PC-3 (cell line): ENCODE results near the gene UPB1. TPM values are rescaled to one million over a fixed set of nuclear protein-coding genes. Genes with fewer than 3 reads are reported as not detected.
"Not testable (repeated sequence)": the region's sequence is repeated elsewhere in the genome, so short reads cannot be mapped to it uniquely, and the experiment has no call there.

Source experiments
- ATAC-seq: fragments of 200-7000 bp; cut with Tn5 transposase; 2 replicates; pipeline ENCODE4 v1.9.1; 2020; ENCODE audit warnings: mild to moderate bottlenecking, moderate library complexity
- BruUV-seq: library from RNA; stranded (reverse); fragments of 400-500 nt; replicated peaks from 2 replicates; lab custom pipeline; 2021; lab: Mats Ljungman, UMichigan
- CTCF ChIA-PET: fragments of 300-600 bp; sonication (Branson Sonifier 250); formaldehyde crosslinking; loops from one replicate; lab custom pipeline; 2022; ENCODE audit warnings: antibody characterized with exemption; lab: Charles Lee
- POLR2A ChIA-PET: fragments of 300-600 bp; sonication (Branson Sonifier 250); formaldehyde crosslinking; loops from one replicate; lab custom pipeline; 2022; ENCODE audit warnings: antibody characterized with exemption; ENCODE audit not compliant: unreplicated experiment; lab: Charles Lee
- DNase-seq: peaks from one replicate; pipeline ENCODE4 v3.0.0-alpha.2; 2015
- H2AFZ ChIP-seq: fragments of 300-600 bp; sonication (generic); 2 replicates; pipeline ENCODE4 v1.6.0; 2016; ENCODE audit warnings: antibody characterized with exemption, low read length
- H3F3A ChIP-seq: fragments of 300-600 bp; sonication (generic); one replicate; pipeline ENCODE4 v1.6.0; 2017; ENCODE audit warnings: antibody characterized with exemption, low read length, control low read depth, mild to moderate bottlenecking; ENCODE audit not compliant: unreplicated experiment
- H3K27ac ChIP-seq: fragments of 300-600 bp; sonication (generic); 2 replicates; pipeline ENCODE4 v1.5.1; 2016; ENCODE audit warnings: mild to moderate bottlenecking, low read length
- H3K27me3 ChIP-seq: fragments of 300-600 bp; sonication (generic); 2 replicates; pipeline ENCODE4 v1.6.1; 2016; ENCODE audit warnings: low read length, mixed read lengths
- H3K36me3 ChIP-seq: fragments of 300-600 bp; sonication (generic); 2 replicates; pipeline ENCODE4 v1.6.1; 2016; ENCODE audit warnings: low read depth, mixed run types, low read length, mixed read lengths
- H3K4me1 ChIP-seq: fragments of 300-600 bp; sonication (generic); 2 replicates; pipeline ENCODE4 v1.5.1; 2016; ENCODE audit warnings: low read length; ENCODE audit not compliant: insufficient read depth
- H3K4me2 ChIP-seq: fragments of 300-600 bp; sonication (generic); 2 replicates; pipeline ENCODE4 v1.6.0; 2016; ENCODE audit warnings: low read length
- H3K4me3 ChIP-seq: fragments of 300-600 bp; sonication (generic); 2 replicates; pipeline ENCODE4 v1.5.1; 2016; ENCODE audit warnings: mild to moderate bottlenecking, low read length, mixed read lengths
- H3K79me2 ChIP-seq: fragments of 300-600 bp; sonication (generic); 2 replicates; pipeline ENCODE4 v1.6.1; 2017; ENCODE audit warnings: low read length, mixed read lengths
- H3K9ac ChIP-seq: fragments of 300-600 bp; sonication (generic); 2 replicates; pipeline ENCODE4 v1.6.0; 2016; ENCODE audit warnings: mild to moderate bottlenecking, low read length
- H3K9me2 ChIP-seq: fragments of 300-600 bp; sonication (generic); replicated peaks from 2 replicates; pipeline ENCODE4 v1.6.1; 2016; ENCODE audit warnings: mixed run types, low read length, mixed read lengths
- H3K9me3 ChIP-seq: fragments of 300-600 bp; sonication (generic); 2 replicates; pipeline ENCODE4 v1.6.1; 2016; ENCODE audit warnings: low read length, mixed read lengths
- H4K20me1 ChIP-seq: fragments of 300-600 bp; sonication (generic); 2 replicates; pipeline ENCODE4 v1.6.1; 2016; ENCODE audit warnings: low read length, mixed read lengths
- EZH2 ChIP-seq: fragments of 300-600 bp; sonication (generic); IDR thresholded peaks from one replicate; pipeline ENCODE4 v1.6.1; 2017; ENCODE audit warnings: antibody characterized with exemption, mild to moderate bottlenecking, low read length; ENCODE audit not compliant: unreplicated experiment
- EZH2phosphoT487 ChIP-seq: fragments of 300-600 bp; sonication (generic); IDR thresholded peaks from 2 replicates; pipeline ENCODE4 v1.6.1; 2018; ENCODE audit warnings: mild to moderate bottlenecking, antibody characterized with exemption, low read length, borderline replicate concordance
- intact Hi-C: fragments of 100-400 bp; cut with micrococcal nuclease; formaldehyde crosslinking; loops from 2 replicates; pipeline ENCODE4 v1.9.0; 2023
- total RNA-seq: library from RNA; depleted of rRNA; stranded (reverse); fragments of >200 nt; gene quantifications from 2 replicates; pipeline ENCODE4 v1.2.3, GENCODE V29; 2014
- TF ChIP-seq, protein P1 (sequence below): fragments of 300-600 bp; sonication (generic); conservative IDR thresholded peaks from 2 replicates; pipeline ENCODE4 v1.5.1; 2017; ENCODE audit warnings: antibody characterized with exemption, low read depth, mild to moderate bottlenecking, low read length

UPB1 gene
- total RNA-seq, 1 experiment from 2014 or later = 0.29 TPM

DNA sequence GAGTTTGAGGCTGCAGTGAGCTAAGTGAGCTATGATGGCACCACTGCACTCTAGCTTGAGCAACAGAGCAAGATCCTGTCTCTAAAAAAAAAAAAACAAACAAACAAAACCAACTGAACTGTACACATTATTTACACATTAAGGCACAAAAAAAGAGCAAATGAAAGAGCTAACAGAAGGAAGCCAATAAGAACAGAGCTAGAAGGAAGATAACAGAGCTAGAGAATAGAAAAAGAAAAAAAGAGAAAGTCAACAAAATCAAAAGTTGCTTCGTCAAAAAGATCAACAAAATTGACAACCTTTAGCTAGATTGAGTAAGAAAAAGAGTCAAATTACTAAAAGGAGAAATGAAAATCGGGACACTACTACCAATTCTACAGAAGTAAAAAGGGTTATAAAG, 34.8 kb downstream of the UPB1 start:
- Histone ChIP-seq H3K9ac (no peak overlapping the region), H3K27ac (no peak overlapping the region), H4K20me1 (no peaks in the 10 kb centered on the region), H3K27me3 (no peaks in the 10 kb centered on the region), H3K79me2 (no peaks in the 10 kb centered on the region), H2AFZ (no peak overlapping the region), H3K4me3 (no peak overlapping the region), H3K4me1 (no peaks in the 10 kb centered on the region), H3K9me3 (no peaks in the 10 kb centered on the region), H3K4me2 (no peak overlapping the region), H3K9me2 (no peaks in the 10 kb centered on the region), H3K36me3 (no peaks in the 10 kb centered on the region), H3F3A (no peaks in the 10 kb centered on the region)
- TF ChIP-seq, protein P1, sequence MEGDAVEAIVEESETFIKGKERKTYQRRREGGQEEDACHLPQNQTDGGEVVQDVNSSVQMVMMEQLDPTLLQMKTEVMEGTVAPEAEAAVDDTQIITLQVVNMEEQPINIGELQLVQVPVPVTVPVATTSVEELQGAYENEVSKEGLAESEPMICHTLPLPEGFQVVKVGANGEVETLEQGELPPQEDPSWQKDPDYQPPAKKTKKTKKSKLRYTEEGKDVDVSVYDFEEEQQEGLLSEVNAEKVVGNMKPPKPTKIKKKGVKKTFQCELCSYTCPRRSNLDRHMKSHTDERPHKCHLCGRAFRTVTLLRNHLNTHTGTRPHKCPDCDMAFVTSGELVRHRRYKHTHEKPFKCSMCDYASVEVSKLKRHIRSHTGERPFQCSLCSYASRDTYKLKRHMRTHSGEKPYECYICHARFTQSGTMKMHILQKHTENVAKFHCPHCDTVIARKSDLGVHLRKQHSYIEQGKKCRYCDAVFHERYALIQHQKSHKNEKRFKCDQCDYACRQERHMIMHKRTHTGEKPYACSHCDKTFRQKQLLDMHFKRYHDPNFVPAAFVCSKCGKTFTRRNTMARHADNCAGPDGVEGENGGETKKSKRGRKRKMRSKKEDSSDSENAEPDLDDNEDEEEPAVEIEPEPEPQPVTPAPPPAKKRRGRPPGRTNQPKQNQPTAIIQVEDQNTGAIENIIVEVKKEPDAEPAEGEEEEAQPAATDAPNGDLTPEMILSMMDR = no peak
- TF ChIP-seq EZH2phosphoT487 = no peak
- no peak for TF ChIP-seq EZH2
- ATAC-seq = no peak
- intact Hi-C loops = no loop called here
- CTCF ChIA-PET = interaction anchor here (0.6 kb wide), 1 partner anchor 65 kb away, joined by 3 read pairs; no protein-coding TSS in a partner anchor
- no TSS peak for BruUV-seq
- DNase-seq = no peak
- POLR2A ChIA-PET = no interaction called here

DNA sequence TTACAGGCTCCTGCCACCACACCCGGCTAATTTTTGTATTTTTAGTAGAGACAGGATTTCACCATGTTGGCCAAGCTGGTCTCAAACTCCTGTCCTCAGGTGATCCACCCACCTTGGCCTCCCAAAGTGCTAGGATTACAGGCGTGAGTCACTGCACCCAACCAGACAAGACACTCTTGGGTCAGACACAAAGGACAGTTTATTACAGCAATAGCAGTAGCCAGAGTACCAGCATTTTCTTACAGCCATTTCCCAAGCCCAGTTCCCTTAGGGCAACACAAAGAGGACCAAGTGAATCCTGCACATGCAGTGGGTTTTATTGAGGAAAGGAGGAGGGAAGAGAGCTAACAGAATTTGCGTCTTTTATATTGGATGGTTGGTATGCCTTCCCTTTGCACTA, 35.8 kb downstream of the UPB1 start:
- H3K9ac ChIP-seq, H2AFZ ChIP-seq, CTCF ChIA-PET, H3K4me3 ChIP-seq, ATAC-seq, H3F3A ChIP-seq, H3K79me2 ChIP-seq, H3K36me3 ChIP-seq, DNase-seq, H4K20me1 ChIP-seq, H3K4me2 ChIP-seq, POLR2A ChIA-PET, H3K9me3 ChIP-seq, H3K9me2 ChIP-seq, H3K27me3 ChIP-seq, BruUV-seq, H3K4me1 ChIP-seq, H3K27ac ChIP-seq, intact Hi-C loops: not testable (repeated sequence)

DNA sequence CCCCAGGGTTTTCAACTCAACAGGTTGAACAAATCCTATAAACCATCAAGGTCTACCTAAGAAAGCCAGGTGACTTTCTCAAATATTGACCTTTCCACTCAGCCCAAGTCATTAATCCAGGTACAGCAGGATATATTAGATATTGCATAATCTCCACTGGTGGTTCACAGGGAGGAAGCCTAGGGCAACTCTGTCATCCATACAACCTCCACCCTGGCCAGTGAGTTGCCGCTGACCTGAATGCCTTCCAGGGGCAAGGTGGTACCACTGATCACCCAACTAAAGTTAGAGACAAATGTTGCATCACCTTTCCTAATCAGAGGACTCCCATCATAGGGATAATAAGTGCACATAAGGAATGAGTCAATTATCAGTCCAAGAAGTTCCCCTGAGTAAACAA, 36.9 kb downstream of the UPB1 start:
- Histone ChIP-seq H3K9me3 (no peaks in the 10 kb centered on the region), H3K27me3 (no peaks in the 10 kb centered on the region), H3K4me3 (no peak overlapping the region), H3K27ac (no peak overlapping the region), H3K36me3 (no peaks in the 10 kb centered on the region), H4K20me1 (no peaks in the 10 kb centered on the region), H3K9ac (no peak overlapping the region), H3F3A (no peaks in the 10 kb centered on the region), H2AFZ (no peak overlapping the region), H3K4me2 (no peak overlapping the region), H3K4me1 (no peaks in the 10 kb centered on the region), H3K9me2 (no peaks in the 10 kb centered on the region), H3K79me2 (no peaks in the 10 kb centered on the region)
- no peak for ATAC-seq
- intact Hi-C loops = no loop called here
- POLR2A ChIA-PET = no interaction called here
- CTCF ChIA-PET = no interaction called here
- no peak for TF ChIP-seq EZH2
- TF ChIP-seq, protein P1 = no peak
- TF ChIP-seq EZH2phosphoT487 = no peak
- BruUV-seq = no TSS peak
- DNase-seq = no peak
